RPMI8226 (cell line): ENCODE measurements around the gene HOXB6.

ENCODE experiments used
- DNase-seq: peaks from one replicate; pipeline ENCODE4 v3.0.0-alpha.2; 2015

HOXB6 gene

DNA sequence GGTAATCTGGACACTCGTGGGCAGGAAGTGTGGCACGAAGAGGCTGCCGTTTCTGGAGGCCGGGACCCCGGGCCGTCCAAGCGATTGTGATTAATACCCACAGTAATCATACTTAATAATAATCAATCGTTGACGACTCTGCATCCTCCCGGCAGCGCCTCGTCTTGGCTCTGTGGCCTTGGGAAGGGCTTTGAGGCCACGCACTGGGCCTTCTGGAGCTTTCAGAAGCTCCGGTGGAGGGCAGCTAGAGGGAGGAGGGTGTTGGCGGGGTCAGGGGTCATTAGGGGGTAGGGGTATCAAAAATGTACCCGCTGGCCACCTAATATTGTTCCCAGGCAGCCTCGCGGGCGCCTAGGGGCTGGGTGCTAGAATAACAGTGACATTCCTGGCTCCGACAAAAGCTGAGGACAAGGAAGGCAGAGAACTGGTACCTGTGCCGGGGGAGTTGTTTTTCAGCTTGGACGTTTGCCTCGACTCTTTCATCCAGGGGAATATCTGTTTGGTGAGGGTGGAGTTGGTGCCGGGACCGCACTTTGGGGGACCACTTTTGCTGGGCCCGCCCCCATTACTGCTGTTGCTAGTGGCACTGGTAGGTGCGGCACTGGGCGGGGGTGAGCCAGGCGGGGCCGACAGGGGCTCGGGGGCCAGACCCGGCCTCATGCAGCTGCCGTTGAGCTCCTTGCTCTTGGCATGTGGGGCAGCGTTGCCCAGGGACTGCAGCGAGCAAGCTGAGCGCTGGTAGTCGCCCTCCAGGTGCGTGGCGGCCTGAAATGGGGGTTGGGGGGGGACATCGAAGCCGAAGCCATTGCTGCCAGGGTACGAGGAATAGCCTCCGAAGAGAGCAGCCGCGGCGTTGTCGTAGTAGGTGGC lies 53.0 kb downstream of the HOXB6 start:
- DNase-seq: no peak

DNA sequence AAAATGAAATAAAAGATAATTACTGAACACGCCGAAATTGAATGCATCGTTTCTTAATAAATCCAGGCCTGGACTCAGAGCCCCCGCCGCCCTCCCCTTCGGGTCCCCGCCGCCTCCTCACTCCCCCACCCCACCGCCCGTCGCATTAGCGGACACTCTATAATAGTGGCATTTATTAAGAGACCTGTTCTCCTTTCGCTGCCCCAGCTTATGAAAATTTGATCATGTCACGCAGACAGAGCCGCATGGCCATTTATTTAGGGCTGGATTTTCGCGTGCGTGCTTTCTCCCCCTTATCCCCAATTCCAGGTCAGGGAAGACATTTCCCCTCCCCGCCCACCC lies 53.6 kb downstream of the HOXB6 start:
- no peak for DNase-seq

DNA sequence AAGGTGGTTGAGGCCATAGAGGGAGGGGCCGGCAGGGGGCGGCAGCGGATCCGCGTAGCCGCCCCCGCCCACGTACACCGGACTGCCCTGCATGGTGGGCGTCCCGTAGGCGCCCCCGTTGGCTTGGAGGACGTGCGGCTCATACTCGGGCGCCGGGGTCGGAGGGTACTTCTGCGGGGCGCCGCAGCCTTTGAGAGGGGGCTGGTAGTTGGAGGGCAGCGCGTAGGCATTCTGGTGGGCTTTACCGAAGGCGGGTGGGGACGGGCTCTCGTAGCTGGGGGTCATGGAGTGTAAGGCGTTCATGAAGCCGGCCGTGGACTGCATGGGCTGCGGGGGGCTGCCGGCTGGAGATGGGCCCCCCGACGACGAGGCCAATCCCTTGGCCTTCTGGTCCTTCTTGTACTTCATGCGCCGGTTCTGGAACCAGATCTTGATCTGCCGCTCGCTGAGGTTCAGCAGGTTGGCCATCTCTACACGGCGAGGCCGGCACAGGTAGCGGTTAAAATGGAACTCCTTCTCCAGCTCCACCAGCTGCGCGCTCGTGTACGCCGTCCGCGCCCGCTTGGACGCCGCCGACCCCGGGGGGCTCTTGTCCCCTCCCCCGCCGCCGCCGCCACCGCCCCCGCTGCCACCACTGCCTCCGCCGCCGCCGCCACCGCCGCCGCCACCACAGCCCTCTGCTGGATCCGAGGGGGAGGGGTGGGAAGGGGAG lies 54.1 kb downstream of the HOXB6 start:
- DNase-seq: no peak

DNA sequence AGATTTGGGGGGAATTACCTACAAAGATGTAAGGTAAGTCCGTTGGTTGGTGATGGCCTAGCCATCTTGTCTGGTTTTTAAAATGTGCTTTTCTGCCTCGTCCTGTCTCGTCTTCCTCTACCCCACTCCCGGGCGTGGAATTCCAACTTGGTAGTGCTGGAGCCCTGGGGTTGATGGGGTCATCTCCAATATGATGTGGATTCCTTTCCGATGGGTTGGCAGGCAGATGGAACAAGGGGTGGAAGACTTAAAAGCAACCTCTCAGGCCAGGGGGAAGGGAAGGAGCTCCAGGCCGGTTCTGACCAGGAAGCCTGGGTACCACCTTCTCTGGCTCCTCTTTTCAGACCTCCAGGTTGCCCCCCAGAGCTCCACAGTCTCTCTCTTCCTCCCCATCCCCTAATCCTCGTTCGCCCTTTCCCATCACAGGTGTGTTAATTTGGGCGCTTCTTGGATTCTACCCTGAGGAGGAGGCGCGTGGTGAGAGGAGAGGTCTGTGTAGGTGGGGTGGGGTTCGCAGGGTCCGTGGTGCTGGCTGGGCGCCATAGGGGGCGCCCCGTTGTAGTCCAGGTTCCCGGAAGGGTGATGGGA lies 54.8 kb downstream of the HOXB6 start:
- no peak for DNase-seq

DNA sequence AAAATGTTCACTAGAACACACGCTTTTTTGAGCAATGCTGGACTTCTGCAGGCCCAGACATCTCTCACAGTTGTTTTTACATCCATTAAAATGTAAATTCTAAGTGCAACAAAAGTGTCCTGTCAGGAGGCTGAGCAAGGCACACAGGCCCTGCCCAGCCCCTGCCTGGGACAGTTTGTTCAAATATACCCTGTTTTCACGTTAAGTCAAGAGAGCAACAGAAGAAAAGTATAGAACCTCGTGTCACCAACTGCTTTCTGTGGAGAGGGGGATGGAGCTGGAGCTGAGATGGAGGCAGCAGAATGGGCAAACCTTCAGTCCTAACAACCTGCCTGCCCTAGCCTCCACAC lies 55.5 kb downstream of the HOXB6 start:
- no peak for DNase-seq

DNA sequence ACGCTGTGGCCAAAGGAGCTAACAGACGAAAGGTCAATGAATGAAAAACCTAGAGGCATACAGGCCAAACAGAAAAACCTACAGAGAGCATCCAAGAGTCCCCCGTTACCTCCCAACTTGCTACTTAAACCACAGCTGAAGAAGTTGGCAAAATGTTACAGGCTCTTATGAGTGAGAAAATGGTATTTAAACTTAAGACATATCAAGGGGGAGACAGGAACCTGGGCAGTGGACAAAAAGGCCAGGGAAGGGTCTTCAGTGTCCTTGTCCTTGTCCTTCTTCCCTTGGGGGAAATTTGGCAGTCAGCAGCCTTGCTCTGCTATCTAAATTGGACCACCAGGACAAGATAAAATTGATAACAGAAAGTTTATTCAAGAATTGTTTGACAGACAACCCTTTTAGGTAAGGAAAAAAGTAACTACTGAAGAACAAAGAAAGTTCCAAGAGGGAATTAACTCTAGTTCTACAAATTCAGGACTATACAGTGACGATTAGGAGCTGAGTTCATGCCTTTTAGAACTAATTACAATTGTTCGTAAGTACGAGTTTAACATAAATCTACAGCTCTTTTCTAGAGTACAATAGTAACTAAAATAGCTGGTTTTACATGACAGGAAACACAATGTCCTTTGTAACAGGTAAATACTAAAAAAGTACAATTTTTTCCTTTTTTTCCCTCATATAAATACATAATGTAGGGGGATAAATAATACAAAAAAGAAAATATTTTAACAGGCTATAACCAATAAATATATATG lies 56.1 kb downstream of the HOXB6 start:
- DNase-seq: no peak

DNA sequence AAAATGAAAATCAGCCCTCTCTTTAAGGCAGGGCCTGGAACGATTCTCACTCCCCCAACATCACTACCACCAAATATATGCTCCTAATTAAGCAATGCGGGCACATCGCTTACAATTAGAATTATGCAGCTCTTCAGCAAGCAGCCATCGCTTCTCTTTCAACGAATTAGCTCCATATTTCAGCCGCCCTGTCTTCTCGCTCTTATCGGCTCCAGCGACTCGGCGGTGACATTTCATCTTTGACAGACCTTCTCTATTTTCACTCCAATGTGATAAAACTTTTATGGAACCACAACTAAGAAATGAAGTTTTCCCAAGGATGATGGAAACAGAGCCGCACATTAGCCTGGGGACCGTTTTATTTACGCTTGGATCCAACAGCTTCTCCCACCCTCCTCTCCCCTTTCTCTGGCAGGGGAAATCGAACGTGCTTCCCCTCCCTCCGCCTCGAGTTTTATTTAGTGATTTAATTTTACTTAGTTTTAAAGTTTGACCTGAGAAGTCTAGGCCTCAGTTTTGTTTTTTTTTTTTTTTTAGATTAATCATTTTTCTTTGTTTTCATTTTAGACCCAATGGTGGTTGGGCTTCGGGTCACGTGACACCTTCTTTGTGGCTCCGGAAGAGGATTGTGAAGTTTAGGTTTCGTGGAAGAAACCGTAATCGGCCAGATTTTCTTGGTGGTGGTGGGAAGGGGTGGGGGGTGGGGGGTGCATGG lies 56.8 kb downstream of the HOXB6 start:
- DNase-seq: no peak

DNA sequence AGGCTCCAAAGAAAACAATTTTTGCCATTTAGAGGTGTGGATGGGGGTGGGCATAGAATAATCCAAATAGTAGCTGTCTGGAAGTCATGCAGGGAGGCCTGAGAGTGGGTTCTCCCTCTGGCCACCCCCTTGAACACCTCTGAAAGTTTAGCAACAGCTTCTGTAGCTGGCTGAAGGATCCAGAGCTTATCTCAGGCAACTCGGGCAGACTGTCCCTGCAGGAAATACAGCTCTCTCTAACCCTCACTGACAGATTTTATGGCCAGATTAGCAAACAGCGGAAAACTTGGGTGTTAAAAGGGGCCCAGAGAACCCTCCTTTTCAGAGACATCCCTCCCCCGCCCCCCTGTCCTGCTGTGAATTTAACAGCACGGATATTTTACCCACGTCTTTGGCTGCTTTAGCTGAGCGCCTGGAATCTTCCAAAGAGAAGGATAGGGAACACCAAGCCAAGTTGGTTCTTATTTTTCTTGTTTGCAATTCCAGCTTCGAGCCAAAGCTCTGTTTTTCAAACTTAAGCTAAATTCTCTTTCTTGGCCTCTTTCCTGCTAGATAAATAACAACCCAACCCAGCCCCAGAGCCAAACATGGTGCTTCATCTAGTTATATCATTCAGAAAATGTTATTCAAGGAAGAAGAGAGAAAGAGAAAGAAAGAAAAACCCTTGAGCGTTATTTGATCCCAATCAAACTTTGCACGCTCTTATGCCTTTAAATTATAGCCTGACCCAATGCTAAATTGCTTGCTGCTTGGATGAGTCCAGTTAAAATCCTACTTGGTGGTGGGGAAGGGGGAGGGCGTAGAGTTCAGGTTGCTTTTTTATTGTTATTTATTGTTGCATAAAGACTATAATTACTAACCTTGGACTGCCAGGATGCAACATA lies 57.6 kb downstream of the HOXB6 start:
- no peak for DNase-seq

DNA sequence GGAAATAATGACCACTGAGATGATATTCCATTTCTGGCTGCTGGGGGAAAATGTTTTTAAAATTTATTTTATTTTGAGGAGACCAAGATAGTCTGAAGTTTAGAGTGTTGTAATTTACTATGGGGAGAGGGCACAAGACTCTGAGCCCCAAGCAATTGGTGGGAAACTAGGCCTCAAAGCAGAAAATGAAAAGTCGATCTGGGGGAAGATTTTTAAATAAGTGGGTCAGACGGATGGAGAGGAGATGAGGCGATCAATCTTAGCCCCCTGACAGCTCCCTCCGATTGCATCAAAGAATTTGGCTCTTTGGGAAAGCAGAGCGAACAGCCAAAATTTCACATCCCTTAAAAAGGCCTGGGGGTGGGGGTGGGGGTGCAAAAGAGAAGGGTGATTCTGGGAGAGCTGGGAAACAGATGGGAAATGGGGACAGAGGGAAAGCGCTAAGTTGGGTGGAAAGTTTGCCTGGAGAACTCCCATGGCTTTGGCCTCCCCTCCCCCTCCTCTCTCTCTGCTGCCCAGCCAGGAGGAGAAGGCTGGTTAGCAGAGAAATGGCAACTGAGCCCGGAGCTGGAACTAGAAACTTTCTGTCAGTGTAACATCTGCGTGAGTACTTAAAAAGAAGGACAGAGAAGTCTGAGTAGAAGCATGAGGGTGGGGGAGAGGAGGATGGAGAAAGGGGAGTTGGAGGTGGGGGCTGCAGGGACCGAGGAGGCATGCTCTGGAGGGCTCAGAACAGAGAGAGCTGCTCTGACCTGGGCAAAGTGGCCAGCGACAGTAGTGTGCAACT lies 58.5 kb downstream of the HOXB6 start:
- no peak for DNase-seq
